ENCODE data around the gene BMP7.

BMP7 gene

DNA sequence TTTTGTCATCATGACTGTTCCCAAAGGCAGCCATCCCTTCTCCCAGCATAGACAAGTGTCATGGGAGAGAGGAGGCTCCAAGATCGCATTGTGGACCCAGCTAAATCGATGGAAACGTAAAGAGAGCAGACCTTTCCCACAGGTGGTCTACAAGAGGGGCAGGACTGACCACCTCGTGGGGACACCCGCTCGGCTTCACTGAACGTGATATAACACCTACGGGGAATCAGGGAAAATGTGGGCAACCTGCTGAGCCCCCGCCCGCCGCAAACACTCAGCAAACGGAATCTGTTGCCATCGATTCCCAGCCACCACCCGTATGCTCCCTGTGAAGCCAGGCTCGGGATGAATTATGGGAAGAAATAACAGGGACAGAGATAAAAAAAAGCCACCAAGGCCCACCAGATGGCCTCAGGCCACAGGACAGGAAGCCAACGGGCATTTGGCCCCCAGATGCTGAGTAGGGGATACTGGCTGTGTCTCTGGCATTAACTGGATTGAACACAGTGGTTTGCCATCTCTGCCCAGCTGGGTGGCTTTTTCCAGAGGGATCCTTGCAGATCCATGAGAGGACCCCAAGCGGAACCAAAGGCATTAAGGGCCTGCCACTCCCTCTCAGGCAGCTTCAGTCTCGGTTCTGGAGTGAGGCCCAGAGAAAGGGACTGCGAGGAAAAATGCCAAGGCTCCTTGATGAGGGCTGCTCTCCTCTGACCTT lies 44.4 kb downstream of the BMP7 start:
- Histone ChIP-seq H3K36me3 (ENCODE audit: control insufficient read depth in 1 of 2, insufficient read depth in 2 of 2, low read length in 2 of 2) (no peaks in the 10 kb centered on the region), H3K27ac (ENCODE audit: low read depth, low read length) (no peak overlapping the region), H3K4me1 (ENCODE audit: control insufficient read depth in 1 of 2, insufficient read depth in 2 of 2, low read length in 2 of 2) (no peaks in the 10 kb centered on the region), H3K4me3 (ENCODE audit: low read depth in 1 of 2, low read length in 2 of 2) (no peak overlapping the region), H3K27me3 (ENCODE audit: control insufficient read depth in 1 of 2, insufficient read depth in 2 of 2, low read length in 2 of 2) (no peaks in the 10 kb centered on the region), H3K9me3 (ENCODE audit: control insufficient read depth in 1 of 2, low read length in 2 of 2) (no peaks in the 10 kb centered on the region), H3K9ac (ENCODE audit: low read depth in 1 of 2, low read length in 2 of 2) (no peak overlapping the region)

DNA sequence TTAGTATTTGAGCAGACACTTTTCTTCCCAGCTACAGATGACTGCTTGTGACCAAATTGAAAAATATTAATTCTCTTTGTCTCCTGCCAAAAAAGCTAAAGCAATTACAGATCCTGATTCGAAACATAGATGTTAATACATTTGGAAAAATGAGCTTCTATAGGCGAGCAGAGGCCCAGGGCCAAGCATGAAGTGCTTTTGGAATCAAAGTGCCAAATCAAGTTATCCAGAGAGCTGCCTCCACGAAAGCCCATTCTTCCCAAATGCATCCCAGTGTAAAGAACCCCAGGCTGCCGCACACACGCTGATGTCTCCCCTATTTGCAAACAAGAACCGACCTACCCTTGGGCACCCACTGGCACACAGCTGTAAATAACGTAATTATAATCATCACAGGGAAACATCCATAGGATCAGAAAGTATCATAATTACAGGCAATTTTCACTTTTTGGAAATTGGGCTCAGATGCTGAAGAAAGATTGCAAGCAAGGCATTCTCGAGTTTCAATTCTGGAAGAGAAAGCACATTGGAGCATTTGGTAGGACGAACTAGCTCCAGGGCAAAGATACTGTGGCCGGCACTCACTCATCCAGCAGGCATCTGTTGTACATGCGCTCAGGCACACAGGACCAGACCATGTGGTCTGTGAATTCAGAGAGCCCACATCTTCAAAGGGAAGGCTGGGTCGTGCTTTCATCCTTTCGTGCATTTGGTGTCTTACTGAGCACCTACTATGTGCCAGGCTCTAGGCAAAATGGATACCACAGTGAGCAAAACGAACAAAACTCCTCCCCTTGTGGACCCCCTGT lies 45.9 kb downstream of the BMP7 start:
- Histone ChIP-seq H3K4me1 (ENCODE audit: control insufficient read depth in 1 of 2, insufficient read depth in 2 of 2, low read length in 2 of 2) (no peaks in the 10 kb centered on the region), H3K36me3 (ENCODE audit: control insufficient read depth in 1 of 2, insufficient read depth in 2 of 2, low read length in 2 of 2) (no peaks in the 10 kb centered on the region), H3K27ac (ENCODE audit: low read depth, low read length) (no peak overlapping the region), H3K27me3 (ENCODE audit: control insufficient read depth in 1 of 2, insufficient read depth in 2 of 2, low read length in 2 of 2) (no peaks in the 10 kb centered on the region), H3K4me3 (ENCODE audit: low read depth in 1 of 2, low read length in 2 of 2) (no peak overlapping the region), H3K9me3 (ENCODE audit: control insufficient read depth in 1 of 2, low read length in 2 of 2) (no peaks in the 10 kb centered on the region), H3K9ac (ENCODE audit: low read depth in 1 of 2, low read length in 2 of 2) (no peak overlapping the region)

DNA sequence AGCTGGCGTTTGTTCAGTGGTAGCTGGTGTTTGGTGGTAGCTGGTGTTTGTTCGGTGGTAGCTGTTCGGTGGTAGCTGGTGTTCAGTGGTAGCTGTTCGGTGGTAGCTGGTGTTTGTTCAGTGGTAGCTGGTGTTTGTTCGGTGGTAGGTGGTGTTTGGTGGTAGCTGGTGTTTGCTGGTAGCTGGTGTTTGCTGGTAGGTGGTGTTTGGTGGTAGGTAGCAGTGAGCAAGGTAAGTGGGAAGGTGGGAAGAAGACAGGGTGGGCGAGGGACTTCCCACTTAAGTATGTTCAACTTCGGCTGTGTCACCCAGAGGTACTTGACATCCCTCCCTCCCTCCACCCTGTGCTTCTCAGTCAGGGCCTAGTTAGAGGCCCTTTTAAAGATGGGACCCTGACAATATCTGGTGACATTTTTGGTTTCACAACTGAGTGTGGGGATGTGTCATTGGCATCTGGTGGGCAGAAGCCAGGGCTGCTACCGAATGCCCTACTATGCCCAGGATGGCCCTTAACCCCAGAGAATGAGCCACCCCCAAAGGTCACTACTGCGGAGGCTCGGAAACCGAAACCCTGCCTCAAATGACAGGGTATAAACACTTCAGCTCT lies 47.3 kb downstream of the BMP7 start:
- Histone ChIP-seq H3K27me3 (ENCODE audit: control insufficient read depth in 1 of 2, insufficient read depth in 2 of 2, low read length in 2 of 2) (no peaks in the 10 kb centered on the region), H3K4me3 (ENCODE audit: low read depth in 1 of 2, low read length in 2 of 2) (no peak overlapping the region), H3K36me3 (ENCODE audit: control insufficient read depth in 1 of 2, insufficient read depth in 2 of 2, low read length in 2 of 2) (no peaks in the 10 kb centered on the region), H3K27ac (ENCODE audit: low read depth, low read length) (no peak overlapping the region), H3K4me1 (ENCODE audit: control insufficient read depth in 1 of 2, insufficient read depth in 2 of 2, low read length in 2 of 2) (no peaks in the 10 kb centered on the region), H3K9ac (ENCODE audit: low read depth in 1 of 2, low read length in 2 of 2) (no peak overlapping the region), H3K9me3 (ENCODE audit: control insufficient read depth in 1 of 2, low read length in 2 of 2) (no peaks in the 10 kb centered on the region)

DNA sequence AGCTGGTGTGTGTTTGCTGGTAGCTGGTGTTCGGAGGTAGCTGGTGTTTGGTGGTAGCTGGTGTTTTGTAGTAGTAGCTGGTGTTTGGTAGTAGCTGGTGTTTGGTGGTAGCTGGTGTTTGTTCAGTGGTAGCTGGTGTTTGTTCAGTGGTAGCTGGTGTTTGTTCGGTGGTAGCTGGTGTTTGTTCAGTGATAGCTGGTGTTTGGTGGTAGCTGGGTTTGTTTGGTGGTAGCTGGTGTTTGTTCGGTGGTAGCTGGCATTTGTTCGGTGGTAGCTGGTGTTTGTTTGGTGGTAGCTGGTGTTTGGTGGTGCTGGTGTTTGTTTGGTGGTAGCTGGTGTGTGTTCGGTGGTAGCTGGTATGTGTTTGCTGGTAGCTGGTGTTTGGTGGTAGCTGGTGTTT lies 48.0 kb downstream of the BMP7 start:
- no peaks in the 10 kb centered on the region for H3K4me1 ChIP-seq (ENCODE audit: control insufficient read depth in 1 of 2, insufficient read depth in 2 of 2, low read length in 2 of 2)
- H3K27ac ChIP-seq (ENCODE audit: low read depth, low read length): no peak overlapping the region
- no peaks in the 10 kb centered on the region for H3K36me3 ChIP-seq (ENCODE audit: control insufficient read depth in 1 of 2, insufficient read depth in 2 of 2, low read length in 2 of 2)
- H3K9me3 ChIP-seq (ENCODE audit: control insufficient read depth in 1 of 2, low read length in 2 of 2): no peaks in the 10 kb centered on the region
- no peak overlapping the region for H3K9ac ChIP-seq (ENCODE audit: low read depth in 1 of 2, low read length in 2 of 2)
- no peak overlapping the region for H3K4me3 ChIP-seq (ENCODE audit: low read depth in 1 of 2, low read length in 2 of 2)
- no peaks in the 10 kb centered on the region for H3K27me3 ChIP-seq (ENCODE audit: control insufficient read depth in 1 of 2, insufficient read depth in 2 of 2, low read length in 2 of 2)

DNA sequence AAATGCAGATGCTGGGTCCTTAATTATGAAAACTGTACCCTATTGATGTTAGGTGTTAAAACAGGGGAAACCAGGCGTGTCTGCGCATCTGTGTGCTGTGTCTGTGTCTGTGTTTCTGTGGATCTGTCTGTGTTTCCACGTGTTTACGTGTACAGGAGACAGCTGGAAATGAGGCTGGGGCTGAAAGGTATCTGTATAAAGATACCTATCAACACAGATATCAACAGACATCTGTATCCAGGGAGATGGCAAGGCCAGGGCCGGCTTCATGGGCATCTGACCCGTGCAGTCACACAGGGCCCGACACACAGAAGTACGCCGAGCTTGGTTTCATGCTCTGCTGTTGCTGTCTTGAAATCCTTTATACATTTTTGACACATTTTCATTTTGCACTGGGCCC lies 48.6 kb downstream of the BMP7 start:
- Histone ChIP-seq H3K9ac (ENCODE audit: low read depth in 1 of 2, low read length in 2 of 2) (no peak overlapping the region), H3K9me3 (ENCODE audit: control insufficient read depth in 1 of 2, low read length in 2 of 2) (no peaks in the 10 kb centered on the region), H3K36me3 (ENCODE audit: control insufficient read depth in 1 of 2, insufficient read depth in 2 of 2, low read length in 2 of 2) (no peaks in the 10 kb centered on the region), H3K4me1 (ENCODE audit: control insufficient read depth in 1 of 2, insufficient read depth in 2 of 2, low read length in 2 of 2) (no peaks in the 10 kb centered on the region), H3K27me3 (ENCODE audit: control insufficient read depth in 1 of 2, insufficient read depth in 2 of 2, low read length in 2 of 2) (no peaks in the 10 kb centered on the region), H3K4me3 (ENCODE audit: low read depth in 1 of 2, low read length in 2 of 2) (no peak overlapping the region), H3K27ac (ENCODE audit: low read depth, low read length) (no peak overlapping the region)

DNA sequence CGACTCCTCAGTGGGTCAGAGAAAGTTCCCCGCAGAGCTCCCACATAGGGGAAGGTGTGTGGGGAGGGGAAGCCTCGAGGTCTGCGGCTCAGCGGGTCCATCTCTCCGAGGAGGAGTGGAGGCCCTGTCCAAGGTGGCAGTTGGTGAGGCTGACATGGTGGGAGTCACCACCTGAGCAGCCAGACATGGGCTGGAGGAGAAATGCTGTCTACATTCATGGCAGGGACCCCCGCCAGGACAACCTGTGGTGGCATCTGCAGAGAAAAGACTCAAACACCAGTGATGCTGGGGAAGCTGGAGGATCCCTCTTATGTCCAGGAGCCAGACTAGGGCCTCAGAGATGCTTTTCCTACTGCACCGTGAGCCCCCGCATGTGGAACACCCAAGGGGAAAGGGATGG lies 49.8 kb downstream of the BMP7 start:
- Histone ChIP-seq H3K27me3 (ENCODE audit: control insufficient read depth in 1 of 2, insufficient read depth in 2 of 2, low read length in 2 of 2) (no peaks in the 10 kb centered on the region), H3K9me3 (ENCODE audit: control insufficient read depth in 1 of 2, low read length in 2 of 2) (no peaks in the 10 kb centered on the region), H3K36me3 (ENCODE audit: control insufficient read depth in 1 of 2, insufficient read depth in 2 of 2, low read length in 2 of 2) (no peaks in the 10 kb centered on the region), H3K4me3 (ENCODE audit: low read depth in 1 of 2, low read length in 2 of 2) (no peak overlapping the region), H3K27ac (ENCODE audit: low read depth, low read length) (no peak overlapping the region), H3K9ac (ENCODE audit: low read depth in 1 of 2, low read length in 2 of 2) (no peak overlapping the region), H3K4me1 (ENCODE audit: control insufficient read depth in 1 of 2, insufficient read depth in 2 of 2, low read length in 2 of 2) (peaks cover 7 to 8% of the 10 kb centered on the region in 2 donors)

DNA sequence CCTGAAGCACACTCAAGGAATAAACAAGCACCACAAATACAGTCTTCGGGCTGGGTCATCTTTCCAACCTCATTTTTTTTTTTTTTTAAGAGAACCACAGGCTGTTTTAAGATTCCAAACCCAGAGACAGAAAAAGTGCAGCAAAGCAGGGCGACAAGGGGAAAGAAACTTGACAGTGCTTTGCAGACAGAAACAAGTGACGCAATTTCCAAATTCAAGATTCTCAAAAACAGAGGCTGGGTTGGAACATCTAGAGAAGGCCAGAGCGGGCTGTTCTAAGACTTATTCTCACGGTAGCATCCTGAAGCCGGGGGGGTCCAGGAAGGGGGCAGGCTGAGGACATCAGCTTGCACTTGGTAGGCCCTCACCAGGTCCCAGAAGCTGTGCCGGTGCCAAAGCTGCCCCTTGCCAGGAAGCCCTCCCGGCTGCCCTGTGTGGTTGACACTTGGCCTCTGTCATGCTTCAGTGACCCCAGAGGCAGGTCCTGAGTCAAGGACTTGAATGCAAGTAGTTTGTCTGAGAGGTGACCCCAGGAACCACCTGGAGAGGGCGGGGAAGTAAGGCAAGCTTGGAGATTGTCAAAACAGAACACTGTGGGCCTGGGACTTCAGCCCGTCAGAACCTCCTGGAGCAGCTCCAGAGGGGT lies 50.5 kb downstream of the BMP7 start:
- Histone ChIP-seq H3K4me3 (ENCODE audit: low read depth in 1 of 2, low read length in 2 of 2) (no peak overlapping the region), H3K9me3 (ENCODE audit: control insufficient read depth in 1 of 2, low read length in 2 of 2) (no peaks in the 10 kb centered on the region), H3K27ac (ENCODE audit: low read depth, low read length) (no peak overlapping the region), H3K27me3 (ENCODE audit: control insufficient read depth in 1 of 2, insufficient read depth in 2 of 2, low read length in 2 of 2) (no peaks in the 10 kb centered on the region), H3K9ac (ENCODE audit: low read depth in 1 of 2, low read length in 2 of 2) (no peak overlapping the region), H3K4me1 (ENCODE audit: control insufficient read depth in 1 of 2, insufficient read depth in 2 of 2, low read length in 2 of 2) (peaks cover 7 to 11% of the 10 kb centered on the region in 2 donors), H3K36me3 (ENCODE audit: control insufficient read depth in 1 of 2, insufficient read depth in 2 of 2, low read length in 2 of 2) (no peaks in the 10 kb centered on the region)

DNA sequence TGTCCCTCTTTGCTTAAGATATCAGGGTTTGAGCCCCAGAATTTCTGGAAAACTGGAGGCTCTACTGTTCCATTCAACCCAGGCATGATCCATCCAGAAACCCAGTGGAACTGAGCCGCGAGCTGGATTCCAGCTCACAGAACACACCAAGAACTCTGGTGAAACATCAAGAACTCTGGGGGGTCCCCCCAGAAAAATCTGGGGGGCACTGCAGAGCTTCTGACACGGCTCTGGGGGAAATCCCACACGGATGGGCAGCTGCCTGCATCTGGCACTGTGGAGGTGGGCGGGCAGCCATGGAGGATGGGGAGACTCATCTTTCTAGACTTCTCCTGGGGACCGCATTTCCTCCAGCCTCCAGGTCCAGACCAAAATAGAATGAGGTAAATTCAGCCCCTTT lies 51.0 kb downstream of the BMP7 start:
- Histone ChIP-seq H3K9me3 (ENCODE audit: control insufficient read depth in 1 of 2, low read length in 2 of 2) (no peaks in the 10 kb centered on the region), H3K4me1 (ENCODE audit: control insufficient read depth in 1 of 2, insufficient read depth in 2 of 2, low read length in 2 of 2) (peaks cover 10 to 13% of the 10 kb centered on the region in 2 donors), H3K36me3 (ENCODE audit: control insufficient read depth in 1 of 2, insufficient read depth in 2 of 2, low read length in 2 of 2) (no peaks in the 10 kb centered on the region)

DNA sequence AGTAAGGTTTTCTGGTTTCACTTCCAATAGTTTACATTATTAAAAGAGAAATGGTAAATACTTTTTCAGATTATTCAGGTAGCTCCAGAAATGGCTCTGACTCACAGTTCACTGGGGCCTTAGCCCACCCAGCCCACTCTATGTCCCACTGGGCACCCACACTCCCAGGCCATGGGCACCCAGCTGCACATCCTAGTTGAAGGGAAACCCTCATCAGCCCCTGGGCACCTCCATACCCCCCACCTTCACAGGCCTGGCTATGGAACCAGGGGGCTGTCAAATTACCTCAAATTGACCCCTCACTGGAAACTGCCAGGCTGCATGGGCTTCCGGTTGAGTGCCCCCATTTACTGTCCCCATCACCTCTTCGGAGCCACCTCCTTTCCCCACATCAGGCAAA lies 51.5 kb downstream of the BMP7 start:
- Histone ChIP-seq H3K4me3 (ENCODE audit: low read depth in 1 of 2, low read length in 2 of 2) (no peak overlapping the region), H3K27me3 (ENCODE audit: control insufficient read depth in 1 of 2, insufficient read depth in 2 of 2, low read length in 2 of 2) (no peaks in the 10 kb centered on the region), H3K9me3 (ENCODE audit: control insufficient read depth in 1 of 2, low read length in 2 of 2) (no peaks in the 10 kb centered on the region), H3K9ac (ENCODE audit: low read depth in 1 of 2, low read length in 2 of 2) (no peak overlapping the region), H3K4me1 (ENCODE audit: control insufficient read depth in 1 of 2, insufficient read depth in 2 of 2, low read length in 2 of 2) (peaks cover 15 to 18% of the 10 kb centered on the region in 2 donors), H3K27ac (ENCODE audit: low read depth, low read length) (no peak overlapping the region), H3K36me3 (ENCODE audit: control insufficient read depth in 1 of 2, insufficient read depth in 2 of 2, low read length in 2 of 2) (no peaks in the 10 kb centered on the region)

More for the DNA sequence above, 51.0 kb downstream of the BMP7 start:
- Histone ChIP-seq H3K9ac (ENCODE audit: low read depth in 1 of 2, low read length in 2 of 2) (no peak overlapping the region), H3K4me3 (ENCODE audit: low read depth in 1 of 2, low read length in 2 of 2) (no peak overlapping the region), H3K27me3 (ENCODE audit: control insufficient read depth in 1 of 2, insufficient read depth in 2 of 2, low read length in 2 of 2) (no peaks in the 10 kb centered on the region), H3K27ac (ENCODE audit: low read depth, low read length) (no peak overlapping the region)

DNA sequence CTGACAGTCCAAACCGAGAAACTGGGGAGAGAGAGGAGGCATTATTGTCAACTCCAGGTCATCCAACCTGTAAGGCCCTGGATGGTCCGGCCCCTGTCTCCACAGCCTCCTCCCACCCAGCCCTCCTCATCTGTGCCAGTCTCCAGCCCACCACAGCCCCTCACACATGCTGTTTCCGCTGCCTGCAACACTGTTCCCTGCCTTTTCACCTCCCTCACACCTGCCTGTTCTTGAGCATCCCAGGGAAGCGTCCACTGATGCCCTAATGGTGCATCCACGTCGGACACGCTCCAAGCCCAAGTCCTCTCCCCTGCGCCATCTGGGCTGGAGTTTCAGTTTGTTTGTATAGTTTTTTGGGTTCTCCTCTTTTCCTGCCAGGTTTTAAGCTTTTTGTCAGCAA lies 52.0 kb downstream of the BMP7 start:
- Histone ChIP-seq H3K36me3 (ENCODE audit: control insufficient read depth in 1 of 2, insufficient read depth in 2 of 2, low read length in 2 of 2) (no peaks in the 10 kb centered on the region), H3K27ac (ENCODE audit: low read depth, low read length) (no peak overlapping the region), H3K27me3 (ENCODE audit: control insufficient read depth in 1 of 2, insufficient read depth in 2 of 2, low read length in 2 of 2) (no peaks in the 10 kb centered on the region), H3K9me3 (ENCODE audit: control insufficient read depth in 1 of 2, low read length in 2 of 2) (no peaks in the 10 kb centered on the region), H3K4me3 (ENCODE audit: low read depth in 1 of 2, low read length in 2 of 2) (no peak overlapping the region), H3K4me1 (ENCODE audit: control insufficient read depth in 1 of 2, insufficient read depth in 2 of 2, low read length in 2 of 2) (peaks cover 18 to 21% of the 10 kb centered on the region in 2 donors), H3K9ac (ENCODE audit: low read depth in 1 of 2, low read length in 2 of 2) (no peak overlapping the region)

All from duodenal mucosa (tissue), 2 donors.